Stimulated activated CD4-positive, alpha-beta T cell treated with anti-CD3 and anti-CD28 coated beads, Interleukin-2, amount 100 ng/mL, for 48 hours (primary cell): ENCODE data around the gene SIRT5.
A peak's percentile ranks its signal among the peaks of the same experiment; 100 is the strongest.

Source experiments
- DNase-seq, 2 donors: peaks; one replicate each; pipeline ENCODE4 v3.0.0-alpha.2; 2020

SIRT5 gene

GRCh38 chr6:13591205-13591921, 17.0 kb downstream of the SIRT5 start:
- DNase-seq: no peak

- no peak for DNase-seq
Observed at GRCh38 chr6:13593103-13593502, 18.7 kb downstream of the SIRT5 start.

- DNase-seq: no peak
Observed at GRCh38 chr6:13593720-13594119, 19.3 kb downstream of the SIRT5 start.

- DNase-seq: no peak
Observed at GRCh38 chr6:13597073-13597472, 22.7 kb downstream of the SIRT5 start.

GRCh38 chr6:13600036-13600435, 25.6 kb downstream of the SIRT5 start:
- no peak for DNase-seq

- DNase-seq: no peak
Observed at GRCh38 chr6:13604135-13604534, 29.7 kb downstream of the SIRT5 start.

- no peak for DNase-seq
Observed at GRCh38 chr6:13604546-13605416, 30.4 kb downstream of the SIRT5 start.

GRCh38 chr6:13605634-13606033, 31.2 kb downstream of the SIRT5 start:
- DNase-seq: no peak

- DNase-seq: no peak
Observed at GRCh38 chr6:13611715-13612114, 37.3 kb downstream of the SIRT5 start.

GRCh38 chr6:13613029-13613594, 38.7 kb downstream of the SIRT5 start:
- DNase-seq: no peak

GRCh38 chr6:13614126-13614925, 39.9 kb downstream of the SIRT5 start:
- peak; percentile 23 to 35 for DNase-seq

- DNase-seq: peak; percentile 99
Observed at GRCh38 chr6:13614926-13615791, 40.8 kb downstream of the SIRT5 start, which contains the start of gene NOL7. Gene NOL7, plus strand, starts transcription at chr6:13615335. Its CDS starts 24 bp downstream, at chr6:13615359.

GRCh38 chr6:13615792-13616120, 41.4 kb downstream of the SIRT5 start:
- peak; percentile 40 to 44 for DNase-seq

GRCh38 chr6:13617066-13617465, 42.7 kb downstream of the SIRT5 start:
- no peak for DNase-seq

- no peak for DNase-seq
Observed at GRCh38 chr6:13624871-13625288, 50.5 kb downstream of the SIRT5 start.

- no peak for DNase-seq
Observed at GRCh38 chr6:13629459-13630116, 55.2 kb downstream of the SIRT5 start.

- DNase-seq: no peak
Observed at GRCh38 chr6:13630499-13630898, 56.1 kb downstream of the SIRT5 start.

GRCh38 chr6:13633343-13633742, 58.9 kb downstream of the SIRT5 start:
- no peak for DNase-seq

GRCh38 chr6:13635948-13636658, 61.7 kb downstream of the SIRT5 start:
- DNase-seq: no peak

GRCh38 chr6:13638014-13638413, 63.6 kb downstream of the SIRT5 start:
- DNase-seq: no peak

GRCh38 chr6:13638626-13639025, 64.2 kb downstream of the SIRT5 start:
- DNase-seq: no peak
